ENCODE data around the gene PPID.
"Not testable (repeated sequence)": the region's sequence is repeated elsewhere in the genome, so short reads cannot be mapped to it uniquely, and the experiment has no call there.

The PPID gene

DNA sequence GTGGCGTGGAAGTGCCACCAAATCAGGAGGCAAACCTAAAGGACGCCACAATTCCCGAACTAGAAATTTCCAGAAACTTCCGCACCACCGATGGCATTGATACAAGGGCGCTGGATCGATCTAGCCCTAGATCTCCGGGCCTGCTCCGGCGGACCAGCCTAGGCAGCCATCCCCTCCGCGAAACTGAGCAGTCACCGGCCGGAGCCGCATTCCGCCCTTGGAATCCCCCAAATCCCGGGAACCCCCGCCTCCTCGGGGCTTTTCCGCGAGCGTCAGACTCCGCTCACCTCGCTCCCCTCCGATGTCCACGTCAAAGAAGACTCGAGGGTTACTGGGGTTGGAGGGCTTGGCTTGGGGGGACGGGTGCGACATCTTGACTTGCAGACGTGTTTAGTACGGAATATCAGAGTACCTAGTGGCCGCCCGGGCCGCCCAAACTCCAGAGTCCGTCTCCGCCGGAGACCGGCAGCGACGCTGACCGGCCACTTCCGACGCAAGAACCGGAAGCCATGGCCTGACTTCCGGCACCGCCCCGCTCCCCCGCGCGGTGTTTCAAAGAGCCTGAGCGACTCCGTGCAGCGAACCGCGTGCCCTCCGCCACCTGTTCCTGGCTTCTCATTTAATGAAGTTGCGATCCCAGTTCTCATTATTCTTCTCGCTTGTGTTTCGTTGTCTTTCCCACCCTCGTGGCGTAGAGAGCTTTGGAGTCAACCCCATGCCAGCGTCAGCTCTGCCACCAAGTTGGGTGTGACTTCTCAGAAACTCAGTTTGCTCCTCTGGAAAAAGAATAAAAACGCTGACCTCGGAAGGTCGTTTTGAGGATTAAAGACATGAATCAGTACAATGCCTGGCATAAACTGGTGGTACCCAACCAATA is at the start of gene PPID:
TSS of gene PPID (minus strand) at position 480 of the 877 bp plus-strand sequence. CDS start at position 372, 108 bp downstream.
- peak; percentile 57 to 70 for DNase-seq (ENCODE audit: low read depth in 1 of 2, low spot score in 1 of 2)

DNA sequence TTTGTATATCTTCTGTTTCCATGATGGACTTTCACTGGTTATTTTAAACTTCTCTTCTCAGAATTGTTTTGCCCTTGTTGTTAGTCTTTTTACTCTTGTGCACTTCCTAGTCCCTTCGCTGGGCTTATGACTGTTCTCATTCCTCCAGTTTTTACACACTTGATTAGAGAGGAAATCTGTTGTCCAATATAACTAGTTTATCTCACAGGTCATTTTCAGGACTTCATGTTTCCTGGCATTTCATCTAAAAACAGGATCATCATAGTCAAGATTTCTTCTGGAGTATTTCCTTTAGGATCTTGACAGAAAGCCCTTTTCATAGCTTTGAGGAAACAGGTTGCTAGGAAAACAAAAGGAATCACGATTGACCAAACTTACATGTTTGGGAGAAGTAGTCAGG is 48.6 kb upstream of the PPID start:
- DNase-seq (ENCODE audit: low read depth in 1 of 2, low spot score in 1 of 2) = no peak

- no peak for DNase-seq (ENCODE audit: low read depth in 1 of 2, low spot score in 1 of 2)
These were observed 47.5 kb upstream of the PPID start for GRCh38 chr4:158770671-158771070.

GRCh38 chr4:158769175-158769921 is 46.2 kb upstream of the PPID start:
- DNase-seq (ENCODE audit: low read depth in 1 of 2, low spot score in 1 of 2) = peak; percentile 5 to 7

DNA sequence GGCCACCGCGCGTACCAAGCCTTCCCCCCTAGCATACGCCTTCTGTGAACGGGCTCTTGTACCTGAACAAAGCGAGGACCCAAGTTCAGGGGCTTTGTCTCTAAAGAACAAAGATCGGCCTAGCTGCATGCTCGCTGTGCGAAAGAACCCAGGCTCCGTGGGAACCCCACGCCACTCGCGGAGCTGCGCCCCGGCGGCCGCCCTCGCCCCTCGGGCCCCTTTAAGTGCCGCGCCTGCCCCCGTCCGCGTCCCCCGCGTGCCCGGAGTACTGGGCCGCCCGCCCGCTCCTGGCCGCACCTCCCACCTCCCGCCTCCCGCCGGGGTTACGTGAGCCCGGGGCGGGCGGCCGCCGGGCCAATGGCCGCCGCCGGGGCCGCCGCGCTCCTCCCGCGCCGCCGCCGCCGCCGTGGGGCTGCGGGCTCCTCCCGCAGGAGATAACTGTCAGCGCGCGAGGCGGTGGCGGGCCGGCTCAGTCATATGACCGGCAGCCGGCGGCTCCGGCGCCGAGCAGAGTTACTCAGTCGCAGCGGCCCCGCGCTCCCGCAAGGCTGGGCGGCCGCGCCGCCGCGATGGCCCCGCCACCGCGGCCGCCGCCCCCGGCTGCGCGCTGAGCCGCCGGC is 45.5 kb upstream of the PPID start, which contains the start of gene FNIP2:
TSS of gene FNIP2 (plus strand) at position 472 of the 620 bp plus-strand sequence. CDS start 187 bp downstream, outside the sequence.
- peak; percentile 43 to 57 for DNase-seq (ENCODE audit: low read depth in 1 of 2, low spot score in 1 of 2)

DNA sequence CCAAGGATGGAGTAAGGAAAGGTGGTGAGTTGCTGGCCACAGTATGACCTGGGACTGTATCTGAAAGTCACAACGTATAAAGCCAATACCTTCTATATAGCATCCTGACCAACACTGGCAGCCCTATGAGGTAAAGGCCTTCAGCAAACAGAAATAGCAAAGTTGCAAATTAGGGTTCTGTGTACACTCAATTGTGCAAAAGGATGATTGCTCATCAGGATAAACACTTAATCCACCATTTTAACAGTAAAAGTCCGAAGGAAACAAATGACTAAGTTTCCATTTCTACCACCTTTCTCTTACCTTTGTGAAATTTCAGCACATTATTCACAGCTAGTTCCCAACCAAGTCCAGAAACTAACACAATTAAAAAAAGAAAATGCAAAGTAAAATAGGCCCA is 44.3 kb upstream of the PPID start:
- DNase-seq (ENCODE audit: low read depth in 1 of 2, low spot score in 1 of 2) = no peak

DNA sequence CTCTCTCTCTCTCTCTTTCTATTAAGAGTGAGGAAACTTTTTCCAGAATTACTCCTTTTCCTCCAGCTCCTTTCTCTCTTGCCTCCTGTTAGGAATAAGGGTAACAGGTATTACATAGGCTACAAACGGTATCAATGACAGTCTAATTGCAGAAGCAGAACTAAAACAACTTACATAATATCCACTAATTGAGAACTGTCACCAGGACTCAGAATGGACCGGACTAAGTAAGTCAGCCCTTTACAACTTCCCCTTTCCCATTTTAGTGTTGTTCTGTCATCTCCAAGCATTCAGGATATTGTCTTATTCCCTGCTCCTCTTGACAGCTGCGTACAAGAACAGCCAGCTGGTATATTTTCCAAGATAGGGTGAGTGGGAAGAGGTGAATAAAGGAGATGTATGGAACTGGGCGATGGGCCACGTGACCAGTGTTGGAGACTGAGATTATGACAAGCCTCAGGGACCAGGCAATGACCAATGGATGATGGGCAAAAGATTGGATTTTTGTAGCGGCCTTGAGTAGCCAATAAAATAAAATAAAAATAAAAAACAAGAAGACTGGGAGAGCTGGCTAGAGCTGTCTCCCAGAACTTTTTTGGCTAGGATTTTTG is 43.3 kb upstream of the PPID start:
- no peak for DNase-seq (ENCODE audit: low read depth in 1 of 2, low spot score in 1 of 2)

GRCh38 chr4:158763462-158763861 is 40.3 kb upstream of the PPID start:
- no peak for DNase-seq (ENCODE audit: low read depth in 1 of 2, low spot score in 1 of 2)

GRCh38 chr4:158762553-158762952 is 39.4 kb upstream of the PPID start:
- DNase-seq (ENCODE audit: low read depth in 1 of 2, low spot score in 1 of 2) = no peak

GRCh38 chr4:158760866-158761265 is 37.7 kb upstream of the PPID start:
- DNase-seq (ENCODE audit: low read depth in 1 of 2, low spot score in 1 of 2) = no peak

GRCh38 chr4:158759539-158759938 is 36.3 kb upstream of the PPID start:
- DNase-seq (ENCODE audit: low read depth in 1 of 2, low spot score in 1 of 2) = not testable (repeated sequence)

- no peak for DNase-seq (ENCODE audit: low read depth in 1 of 2, low spot score in 1 of 2)
These were observed 35.5 kb upstream of the PPID start for GRCh38 chr4:158758703-158759102.

GRCh38 chr4:158758142-158758541 is 34.9 kb upstream of the PPID start:
- no peak for DNase-seq (ENCODE audit: low read depth in 1 of 2, low spot score in 1 of 2)

DNA sequence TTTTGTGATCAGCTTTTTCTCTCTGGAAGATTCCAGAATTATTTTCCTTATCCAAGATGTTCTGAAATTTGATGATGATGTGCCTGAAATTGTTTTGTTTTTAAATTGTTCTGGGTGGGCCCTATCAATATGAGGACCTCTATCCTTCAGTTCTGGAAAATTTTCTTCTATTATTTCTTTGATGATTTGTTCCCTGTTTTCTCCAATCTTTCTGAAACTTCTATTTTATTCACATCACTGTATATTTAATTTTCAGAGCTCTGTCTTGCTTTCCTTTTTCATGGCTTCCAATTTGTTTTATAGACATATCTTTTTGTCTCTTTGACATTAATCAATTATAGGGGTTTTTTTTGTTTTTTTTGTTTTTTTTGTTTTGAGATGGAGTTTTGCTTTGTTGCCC is 33.4 kb upstream of the PPID start:
- no peak for DNase-seq (ENCODE audit: low read depth in 1 of 2, low spot score in 1 of 2)

DNA sequence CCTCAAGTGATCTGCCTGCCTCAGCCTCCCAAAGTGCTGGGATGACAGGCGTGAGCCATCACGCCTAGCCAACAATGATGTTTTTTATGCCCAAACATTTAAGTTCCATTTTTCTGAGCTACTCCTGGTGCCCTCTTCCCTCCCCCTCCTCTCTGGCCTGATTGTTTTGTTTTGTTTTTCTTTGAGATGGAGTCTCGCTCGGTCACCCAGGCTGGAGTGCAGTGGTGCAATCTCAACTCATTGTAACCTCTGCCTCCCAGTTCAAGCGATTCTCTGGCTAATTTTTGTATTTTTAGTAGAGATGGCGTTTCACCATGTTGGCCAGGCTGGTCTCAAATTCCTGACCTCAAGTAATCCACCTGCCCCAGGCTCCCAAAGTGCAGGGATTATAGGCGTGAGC is 32.6 kb upstream of the PPID start:
- DNase-seq (ENCODE audit: low read depth in 1 of 2, low spot score in 1 of 2) = not testable (repeated sequence)

DNA sequence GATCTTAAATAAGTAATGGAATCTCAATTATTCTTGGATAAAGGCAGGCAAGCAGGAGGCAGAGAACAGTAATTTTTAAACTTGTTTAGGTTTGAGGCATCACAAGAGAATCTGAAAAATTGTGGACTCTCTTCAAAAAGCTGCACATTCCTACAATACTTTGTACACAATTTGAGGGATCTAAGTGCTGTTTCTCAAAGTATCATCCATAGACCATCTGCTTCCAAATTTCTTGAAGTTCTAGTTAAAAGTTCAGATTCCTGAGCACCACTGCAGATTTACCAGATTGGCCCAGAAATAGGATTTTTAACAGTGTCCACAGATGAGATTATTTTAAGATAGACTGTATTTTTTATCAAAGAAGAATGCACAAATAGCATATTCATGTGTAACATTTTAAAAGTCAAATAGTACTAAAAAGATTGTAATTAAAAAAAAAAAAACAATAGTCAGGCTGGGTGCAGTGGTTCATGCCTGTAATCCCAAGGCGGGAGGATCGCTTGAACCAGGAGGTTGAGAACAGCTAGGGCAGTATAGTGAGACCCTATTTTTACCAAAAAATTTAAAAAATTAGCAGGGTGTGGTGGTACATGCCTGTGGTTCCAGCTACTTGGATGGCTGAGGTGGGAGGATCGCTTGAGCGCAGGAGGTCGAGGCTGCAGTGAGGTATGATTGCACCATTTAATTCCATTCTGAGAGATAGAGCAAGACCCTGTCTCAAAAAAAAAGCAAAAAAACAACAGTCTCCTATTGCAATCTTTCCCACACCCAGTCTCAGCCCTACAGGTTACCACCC is 31.4 kb upstream of the PPID start:
- no peak for DNase-seq (ENCODE audit: low read depth in 1 of 2, low spot score in 1 of 2)

- DNase-seq (ENCODE audit: low read depth in 1 of 2, low spot score in 1 of 2) = no peak
These were observed 27.2 kb upstream of the PPID start for GRCh38 chr4:158750379-158750778.

GRCh38 chr4:158746537-158746936 is 23.3 kb upstream of the PPID start:
- DNase-seq (ENCODE audit: low read depth in 1 of 2, low spot score in 1 of 2) = not testable (repeated sequence)

DNA sequence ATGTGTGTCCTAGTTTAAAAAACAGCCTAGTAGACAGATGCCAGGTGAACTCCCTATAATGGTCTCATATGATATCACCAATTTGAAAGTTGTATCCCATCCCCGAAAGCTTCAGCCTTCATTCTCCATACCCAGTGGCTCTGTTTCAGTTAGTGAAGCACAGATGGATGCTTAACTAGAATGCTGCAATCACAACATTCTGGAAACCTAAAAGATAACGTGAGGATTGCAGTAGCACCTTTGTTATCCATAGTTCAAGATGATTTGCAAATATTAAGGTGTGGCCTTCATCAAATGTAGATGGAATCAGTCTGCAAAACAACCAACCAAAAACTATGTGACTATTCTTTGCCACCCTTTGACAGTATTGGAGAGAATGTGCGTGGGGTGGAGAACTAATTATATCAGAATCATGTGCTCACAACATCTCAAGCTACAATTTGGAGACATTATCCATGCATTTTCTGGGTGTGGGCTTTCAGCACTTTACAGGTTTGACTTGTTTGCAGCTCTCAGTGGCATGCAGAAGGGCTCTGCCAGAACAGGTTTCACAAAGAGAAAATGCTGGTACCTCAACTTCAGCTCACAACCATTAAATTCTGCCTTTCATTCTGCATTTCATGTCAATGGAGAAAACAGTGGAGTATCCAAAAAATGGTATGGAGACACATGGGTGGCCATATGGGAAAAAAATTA is 18.3 kb upstream of the PPID start:
- DNase-seq (ENCODE audit: low read depth in 1 of 2, low spot score in 1 of 2) = no peak

GRCh38 chr4:158739600-158739999 is 16.4 kb upstream of the PPID start:
- DNase-seq (ENCODE audit: low read depth in 1 of 2, low spot score in 1 of 2) = no peak
